HG03521 (cell line): ENCODE measurements around the gene LIMS2.

Source experiments
- ATAC-seq: cut with Tn5 transposase; IDR thresholded peaks from one replicate; pipeline ENCODE4 v1.9.1; 2021; ENCODE audit warnings: mild to moderate bottlenecking, moderate library complexity; ENCODE audit not compliant: unreplicated experiment

The LIMS2 gene

DNA sequence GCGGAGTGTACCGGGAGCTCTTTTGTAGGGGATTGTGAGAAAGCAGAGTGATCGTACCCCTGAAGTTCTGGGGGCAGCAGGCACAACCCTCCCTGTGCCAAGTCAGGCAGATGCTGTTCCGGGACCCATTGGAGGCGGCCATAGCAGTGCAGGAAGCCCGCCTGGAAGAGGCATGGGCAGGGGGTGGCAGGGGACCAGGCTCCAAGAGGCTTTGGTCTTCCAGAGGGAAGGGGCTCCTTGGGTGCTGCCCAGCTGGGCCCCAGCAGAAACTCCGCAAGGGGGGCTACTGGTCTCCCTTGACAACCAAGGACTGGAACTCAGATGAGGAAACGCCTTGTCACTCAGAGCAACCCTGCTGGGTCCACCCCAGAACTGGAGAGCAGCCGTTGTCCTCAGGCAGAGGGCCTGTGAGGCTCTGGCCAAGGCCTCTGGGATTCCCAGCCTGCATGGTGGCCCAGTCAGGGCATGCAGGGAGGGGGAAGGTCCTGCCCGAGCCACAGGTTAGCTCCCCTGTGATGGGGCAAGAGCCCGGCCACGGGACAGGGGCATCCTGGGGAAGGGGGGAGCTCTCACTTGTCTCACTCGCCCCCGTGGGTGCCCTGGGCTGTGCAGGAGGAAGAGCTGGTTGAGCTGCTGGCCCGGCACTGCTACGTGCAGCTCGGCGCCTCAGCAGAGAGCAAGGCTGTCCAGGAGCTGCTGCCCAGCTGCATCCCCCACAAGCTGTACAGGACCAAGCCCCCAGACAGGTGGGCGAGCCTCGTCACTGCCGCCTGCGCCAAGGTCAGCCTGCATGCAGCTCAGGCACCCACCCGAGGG lies 50.4 kb downstream of the LIMS2 start:
- ATAC-seq, result no peak

DNA sequence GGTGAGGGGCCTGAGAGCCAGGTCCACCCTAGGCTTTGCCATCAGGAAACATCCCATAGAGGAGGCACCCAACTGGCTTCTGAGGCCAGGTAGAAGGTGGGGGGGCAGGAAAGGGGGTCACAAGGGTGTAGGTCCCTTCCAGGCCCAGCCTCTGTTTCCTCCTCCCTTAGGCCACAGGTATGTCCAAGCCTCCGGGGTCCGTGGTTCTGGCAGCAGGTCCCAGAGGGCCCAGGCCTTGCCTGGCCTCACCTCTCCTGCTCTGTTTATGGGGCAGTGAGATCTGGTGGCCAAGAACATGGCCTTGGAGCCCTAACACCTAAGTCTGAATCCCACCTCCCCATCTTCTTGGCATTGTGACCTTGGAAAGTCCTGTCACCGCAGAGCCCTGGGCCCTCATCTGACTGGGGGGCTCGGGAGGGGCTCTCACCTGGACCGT lies 51.0 kb downstream of the LIMS2 start:
- no peak for ATAC-seq

DNA sequence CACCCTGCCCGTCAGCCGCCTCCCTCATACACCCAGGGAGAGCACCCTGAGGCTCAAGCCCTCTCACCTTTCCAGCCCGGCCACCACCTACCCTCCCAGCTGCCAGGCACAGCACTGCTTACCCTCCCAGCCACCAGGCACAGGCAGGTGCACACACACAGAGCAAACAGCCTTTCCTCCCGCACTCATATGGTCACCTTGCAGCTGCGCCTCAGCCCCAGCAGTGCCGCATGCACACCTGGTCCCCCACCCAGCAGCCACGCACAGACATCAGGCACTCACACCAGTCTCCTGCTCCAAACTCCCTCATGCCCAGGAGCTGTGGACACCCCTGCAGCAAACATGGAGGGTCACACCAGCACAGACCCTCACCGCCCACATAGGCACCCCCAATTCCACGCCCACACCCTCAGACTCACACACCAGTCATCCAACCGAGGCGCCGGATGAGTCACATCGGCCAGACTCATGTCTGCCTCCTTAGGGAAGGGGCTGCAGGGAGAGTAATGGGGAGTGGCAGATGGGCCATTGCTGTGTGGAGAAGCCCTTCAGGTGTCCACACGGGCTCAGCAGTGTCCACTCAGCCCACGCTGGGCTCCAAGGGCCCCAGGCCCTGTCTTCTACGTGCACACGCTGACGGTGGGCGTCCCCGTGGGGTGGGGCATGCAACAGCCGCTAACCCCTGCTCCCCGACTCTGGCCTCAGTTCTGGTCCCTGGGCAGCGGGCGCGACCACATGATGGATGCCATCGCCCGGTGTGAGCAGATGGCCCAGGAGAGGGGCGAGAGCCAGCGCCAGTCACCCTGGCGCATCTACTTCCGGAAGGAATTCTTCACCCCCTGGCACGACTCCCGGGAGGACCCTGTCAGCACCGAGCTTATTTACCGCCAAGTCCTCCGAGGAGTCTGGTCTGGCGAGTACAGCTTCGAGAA lies 51.7 kb downstream of the LIMS2 start:
- no peak for ATAC-seq

DNA sequence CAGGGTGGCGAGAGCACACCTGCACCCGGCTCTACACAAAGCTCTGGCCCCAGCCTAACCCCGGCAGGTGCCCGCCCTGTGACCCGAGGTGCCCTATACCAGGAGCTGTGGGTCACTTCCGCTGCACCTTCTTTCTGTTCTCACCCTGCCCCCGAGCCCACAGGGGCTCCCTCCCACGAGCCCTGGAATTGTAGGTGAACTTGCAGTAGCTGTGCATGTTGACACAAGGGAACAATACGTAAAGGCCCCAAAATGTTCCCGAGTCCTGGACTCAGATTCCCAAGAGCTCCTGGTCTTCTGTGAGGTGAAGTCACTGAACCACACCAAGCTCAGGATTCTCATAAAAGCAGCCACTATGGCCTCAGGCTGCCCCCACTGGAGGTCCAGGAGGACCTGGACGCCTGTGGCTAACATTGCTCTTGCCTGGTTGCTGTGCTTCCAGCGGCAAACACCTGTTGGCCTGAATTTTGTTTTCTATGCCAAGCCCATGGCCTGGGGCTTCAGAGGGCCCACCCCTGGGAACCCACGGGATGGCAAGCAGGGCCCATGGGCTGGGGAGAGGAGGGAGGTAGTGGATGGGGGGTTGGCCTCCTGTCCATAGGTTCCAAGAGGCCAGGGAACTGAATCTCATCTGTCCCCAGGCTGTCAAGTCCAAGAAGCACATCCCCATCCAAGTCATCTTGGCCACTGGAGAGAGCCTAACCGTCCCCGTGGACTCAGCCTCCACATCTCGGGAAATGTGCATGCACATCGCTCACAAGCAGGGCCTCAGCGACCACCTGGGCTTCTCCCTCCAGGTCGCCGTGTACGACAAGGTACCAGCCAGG lies 52.6 kb downstream of the LIMS2 start:
- ATAC-seq, result no peak

DNA sequence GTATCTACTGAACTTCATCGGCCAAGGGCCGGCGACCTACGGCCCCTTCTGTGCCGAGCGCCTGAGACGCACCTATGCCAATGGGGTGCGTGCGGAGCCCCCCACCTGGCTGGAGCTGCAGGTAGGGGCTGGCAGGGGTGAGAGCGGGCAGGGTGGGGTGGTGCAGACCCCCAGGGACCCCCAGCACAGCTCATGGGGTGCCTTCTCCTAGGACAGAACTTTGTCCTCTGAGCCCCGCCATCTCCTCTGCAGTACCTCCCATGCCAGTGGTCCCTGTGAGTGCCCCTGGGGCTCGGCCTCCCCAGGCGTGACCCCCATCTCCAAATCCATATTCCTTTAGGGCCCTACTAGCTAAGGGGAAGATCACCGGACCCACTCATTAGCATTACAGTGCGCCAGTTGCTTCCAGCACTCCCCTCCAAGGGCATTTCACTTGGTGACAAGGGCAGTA lies 53.3 kb downstream of the LIMS2 start:
- no peak for ATAC-seq

DNA sequence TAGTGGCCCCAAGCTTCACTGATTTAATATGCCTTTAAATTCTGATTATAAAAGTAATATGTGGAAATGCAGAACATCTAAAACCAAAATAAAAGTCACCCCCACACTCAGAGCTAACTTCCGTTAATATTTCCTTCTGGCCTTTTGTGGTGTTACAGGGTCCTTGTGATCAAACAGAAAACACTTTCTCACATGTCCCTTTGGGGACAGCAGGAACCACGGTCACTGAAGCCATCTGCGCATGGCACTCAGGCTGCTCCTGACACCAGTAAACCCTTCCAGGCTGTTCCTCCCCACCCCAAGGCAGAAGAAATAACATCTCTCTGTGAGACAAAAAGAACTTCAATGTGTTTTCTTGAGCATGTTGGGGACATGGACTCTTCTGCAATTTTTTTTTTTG lies 54.5 kb downstream of the LIMS2 start:
- ATAC-seq, result no peak

DNA sequence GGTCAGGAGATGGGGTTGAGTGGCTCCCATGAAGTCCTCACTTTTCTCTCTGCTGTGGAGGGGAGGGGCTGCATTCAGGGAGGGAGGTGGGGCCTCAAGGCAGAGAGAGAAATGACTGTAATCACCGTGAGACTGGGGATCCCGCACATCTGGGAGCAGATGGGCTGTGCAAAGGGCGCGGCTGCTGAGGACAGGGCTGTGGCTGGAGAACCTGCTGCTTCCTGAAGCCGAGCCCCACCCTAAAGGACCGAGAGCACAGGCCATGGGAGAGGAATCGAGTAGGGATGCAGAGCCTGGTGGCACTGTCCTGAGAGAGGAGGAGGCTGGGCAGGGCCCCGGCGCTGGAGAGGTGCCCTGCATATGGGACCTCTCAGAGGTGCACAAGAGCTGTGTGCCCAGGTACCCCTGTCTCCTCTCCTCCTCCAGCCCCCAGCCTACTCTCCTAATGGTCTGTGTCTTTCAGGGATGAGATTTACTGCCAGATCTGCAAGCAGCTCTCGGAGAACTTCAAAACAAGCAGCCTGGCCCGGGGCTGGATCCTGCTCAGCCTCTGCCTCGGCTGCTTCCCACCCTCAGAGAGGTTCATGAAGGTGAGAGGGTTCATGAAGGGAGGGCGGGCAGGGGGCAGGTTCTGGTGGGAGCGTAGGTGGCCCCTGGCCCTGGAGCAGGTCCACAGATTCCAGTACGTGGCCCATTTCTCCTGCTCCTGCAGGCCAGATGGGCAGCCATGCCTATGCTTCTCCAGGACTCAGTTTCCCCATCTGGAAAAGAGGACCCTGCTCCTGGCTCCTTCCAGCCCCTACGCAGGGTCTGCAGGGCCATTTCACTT lies 55.2 kb downstream of the LIMS2 start:
- ATAC-seq, result no peak

DNA sequence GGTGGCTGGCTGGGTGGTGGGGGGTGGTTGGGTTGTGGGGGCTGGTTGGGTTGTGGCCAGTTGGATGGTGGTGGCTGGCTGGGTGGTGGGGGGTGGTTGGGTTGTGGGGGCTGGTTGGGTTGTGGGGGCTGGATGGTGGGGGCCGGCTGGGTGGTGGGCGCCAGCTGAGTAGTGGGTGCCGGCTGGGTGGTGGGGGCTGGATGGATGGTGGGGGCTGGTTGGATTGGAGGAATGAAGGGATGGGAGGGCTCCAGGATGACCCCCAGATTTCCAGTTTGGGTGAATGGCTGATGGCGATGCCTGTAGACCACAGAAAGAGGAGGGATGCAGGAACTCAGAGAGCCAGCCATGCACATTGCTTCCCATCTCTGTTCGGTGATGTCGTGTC lies 56.1 kb downstream of the LIMS2 start:
- no peak for ATAC-seq

DNA sequence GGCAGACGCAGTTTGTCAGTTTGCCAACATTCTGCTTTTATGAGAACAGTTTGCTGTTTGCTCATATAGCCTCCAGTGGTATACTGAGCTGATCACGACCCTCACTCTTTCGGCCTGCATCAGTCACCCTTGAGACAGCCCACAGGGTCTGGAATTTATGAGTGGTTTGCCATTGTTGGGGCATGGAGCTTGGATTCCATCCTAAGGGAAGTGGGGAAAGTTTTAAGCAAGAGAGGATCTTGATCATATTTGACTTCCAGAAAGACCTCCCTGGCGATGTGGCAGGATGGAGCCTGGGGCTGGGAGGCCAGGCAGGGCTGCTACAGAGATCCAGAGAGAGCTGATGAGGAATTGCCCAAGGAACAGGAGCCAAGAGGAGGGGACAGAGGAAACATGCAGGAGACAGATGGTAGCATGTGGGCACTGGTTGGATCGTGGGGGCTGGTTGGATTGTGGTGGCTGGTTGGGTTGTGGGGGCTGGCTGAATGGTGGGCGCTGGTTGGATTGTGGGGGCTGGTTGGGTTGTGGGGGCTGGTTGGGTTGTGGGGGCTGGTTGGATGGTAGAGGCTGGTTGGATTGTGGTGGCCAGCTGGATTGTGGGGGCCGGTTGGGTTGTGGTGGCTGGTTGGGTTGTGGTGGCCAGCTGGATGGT lies 56.7 kb downstream of the LIMS2 start:
- no peak for ATAC-seq

DNA sequence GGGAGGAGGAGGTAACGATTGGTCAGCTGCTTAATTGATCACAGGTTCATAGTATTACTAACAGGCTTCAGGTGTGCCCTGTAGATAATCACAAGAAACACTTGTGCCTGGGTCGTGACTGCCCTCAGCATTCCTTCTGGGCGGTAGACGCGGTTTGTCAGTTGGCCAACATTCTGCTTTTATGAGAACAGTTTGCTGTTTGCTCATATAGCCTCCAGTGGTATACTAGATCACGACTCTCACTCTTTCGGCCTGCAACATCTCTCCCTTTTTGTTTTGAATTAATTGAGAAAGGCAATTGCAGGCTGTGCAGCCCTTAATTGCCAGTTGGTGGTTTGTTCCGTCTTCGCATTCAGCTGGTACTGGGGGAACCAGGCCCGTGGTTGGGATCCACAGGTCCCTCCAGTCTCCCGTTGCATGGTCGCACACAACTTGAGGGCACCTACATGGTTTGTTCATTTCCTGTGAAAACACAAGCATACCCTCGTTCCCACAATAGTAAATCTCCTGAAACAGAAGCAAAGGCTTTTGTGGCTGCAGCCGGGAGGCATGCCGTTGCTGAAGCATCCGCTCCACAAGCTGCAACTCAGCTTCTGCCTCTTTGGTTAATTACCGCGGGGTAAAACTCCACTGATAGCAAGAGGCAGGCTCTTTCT lies 59.7 kb downstream of the LIMS2 start:
- ATAC-seq, result no peak

DNA sequence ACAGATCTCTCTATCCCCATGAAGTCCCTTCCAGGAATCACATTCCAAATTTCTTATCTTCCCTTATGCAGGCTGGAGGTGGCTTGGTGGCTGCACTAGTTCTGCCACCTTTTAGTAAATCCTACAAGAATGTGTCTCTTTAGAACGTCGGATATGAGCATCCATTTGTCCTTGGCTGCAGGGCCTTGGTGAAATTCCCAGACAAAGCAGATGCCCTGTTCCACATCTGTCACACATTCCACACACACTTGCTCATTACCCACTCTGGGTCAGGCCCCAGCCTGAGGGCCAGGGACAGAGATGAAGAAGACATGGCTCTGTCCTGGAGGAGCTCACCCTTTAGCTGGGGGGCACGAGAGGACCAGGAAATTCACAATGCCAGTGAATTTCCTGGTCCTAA lies 60.6 kb downstream of the LIMS2 start:
- no peak for ATAC-seq

DNA sequence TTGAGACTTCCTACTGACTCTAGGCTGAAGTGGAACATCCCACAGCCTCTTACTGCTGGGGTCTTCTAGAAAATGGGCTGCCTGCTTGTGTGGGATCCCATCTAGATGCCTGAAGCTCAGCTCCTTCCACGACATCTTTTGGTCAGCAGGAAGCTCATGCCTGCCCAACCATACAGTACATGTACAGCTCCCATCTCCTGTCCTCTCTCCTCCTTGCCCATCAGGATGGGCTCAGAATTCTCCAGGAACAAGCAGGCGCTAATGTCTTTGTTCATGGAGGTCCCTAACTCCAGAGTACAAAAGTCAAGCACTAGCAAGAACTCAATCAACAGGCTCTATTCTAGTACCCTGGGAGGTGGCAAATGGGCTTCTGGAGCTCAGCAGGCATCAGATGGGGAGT lies 61.1 kb downstream of the LIMS2 start:
- no peak for ATAC-seq

DNA sequence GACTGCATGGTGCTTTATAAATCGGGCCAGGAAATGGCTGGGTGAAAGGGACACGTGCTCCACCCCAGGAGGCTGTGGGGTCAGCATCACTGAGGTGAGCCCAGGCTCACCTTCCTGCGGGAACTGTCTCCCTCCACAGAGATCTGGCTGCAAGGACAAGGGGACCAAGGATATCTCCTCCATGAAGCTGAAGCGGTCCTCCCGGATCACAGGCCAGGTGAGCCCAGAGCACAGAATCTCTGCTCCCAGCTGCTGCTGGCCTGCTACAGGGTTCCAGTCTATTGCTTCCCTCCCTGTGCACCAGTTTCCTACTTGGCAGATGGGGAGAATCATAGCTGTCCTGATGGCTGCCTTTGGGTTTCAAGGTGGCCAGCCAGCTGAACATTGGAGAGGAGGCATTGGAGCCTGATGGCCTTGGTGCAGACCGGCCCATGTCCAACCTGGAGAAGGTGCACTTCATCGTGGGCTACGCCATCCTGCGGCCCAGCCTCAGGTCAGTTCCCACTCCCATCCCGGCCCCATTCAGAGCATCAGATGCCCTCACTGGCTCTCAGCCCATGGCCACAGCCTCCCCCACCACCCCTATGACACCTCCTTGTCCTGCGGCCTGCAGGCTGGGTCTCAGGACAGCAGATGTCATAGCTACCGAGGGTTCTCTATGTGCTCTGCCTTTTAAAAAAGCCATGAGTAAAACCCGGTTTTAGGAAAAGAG lies 63.1 kb downstream of the LIMS2 start:
- no peak for ATAC-seq

DNA sequence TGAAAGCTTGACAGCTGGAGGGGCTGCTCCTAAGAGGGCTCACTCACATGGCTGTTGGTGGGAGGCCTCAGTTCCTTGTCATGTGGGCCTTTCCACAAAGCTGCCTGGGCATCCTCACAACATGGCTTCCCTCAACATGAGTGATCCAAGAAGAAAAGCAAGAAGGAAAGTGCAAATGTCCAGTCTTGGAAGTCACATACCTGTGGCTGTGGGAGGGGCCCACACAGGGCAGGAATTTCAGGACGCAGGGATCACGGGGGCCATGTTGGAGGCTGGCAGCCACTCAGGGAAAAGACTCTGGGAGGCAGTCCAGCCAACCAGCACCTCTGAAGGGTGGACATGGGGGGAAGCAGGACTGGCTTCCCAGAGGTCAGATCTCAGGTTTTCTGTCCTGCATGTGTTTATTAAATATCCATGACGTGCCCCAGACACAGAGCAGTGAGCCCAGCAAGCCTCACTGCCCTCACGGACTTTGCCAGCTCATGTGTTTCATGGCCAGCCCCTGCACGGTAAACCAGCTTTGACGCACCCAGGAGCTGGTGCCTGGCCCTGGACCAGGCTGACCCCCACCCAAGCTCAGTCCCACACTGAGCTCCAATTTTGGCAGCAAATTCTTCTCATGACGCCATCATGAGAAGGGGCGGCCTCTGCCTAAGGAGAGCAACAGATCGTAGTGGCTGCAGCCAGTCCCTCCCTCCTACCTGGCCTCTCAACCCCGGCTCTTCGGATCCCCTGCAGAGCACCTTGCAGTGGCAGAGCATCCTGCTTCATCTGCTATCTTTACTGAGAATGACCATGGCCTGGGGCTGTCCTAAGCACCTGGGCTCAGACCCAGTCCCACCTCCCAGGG lies 64.0 kb downstream of the LIMS2 start:
- ATAC-seq, result no peak

DNA sequence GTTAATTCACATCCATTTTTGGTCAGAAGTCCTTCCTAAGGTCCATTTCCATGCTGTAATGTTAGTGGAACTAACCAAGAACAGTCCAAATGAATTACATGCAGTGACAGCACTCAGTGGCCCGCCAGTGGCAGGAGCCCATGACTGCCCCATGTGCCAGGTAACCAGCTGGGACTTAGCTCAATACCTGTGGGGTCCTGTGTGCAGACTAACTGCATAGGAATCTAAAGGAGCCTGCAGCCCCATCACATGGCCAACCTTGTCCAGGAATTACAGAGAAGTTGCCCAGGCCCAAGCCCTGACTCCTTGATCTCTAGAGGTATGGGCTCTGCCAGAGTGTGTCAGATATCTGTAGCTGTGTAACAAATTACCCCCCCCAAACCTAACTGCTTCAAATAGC lies 64.8 kb downstream of the LIMS2 start:
- ATAC-seq, result no peak

DNA sequence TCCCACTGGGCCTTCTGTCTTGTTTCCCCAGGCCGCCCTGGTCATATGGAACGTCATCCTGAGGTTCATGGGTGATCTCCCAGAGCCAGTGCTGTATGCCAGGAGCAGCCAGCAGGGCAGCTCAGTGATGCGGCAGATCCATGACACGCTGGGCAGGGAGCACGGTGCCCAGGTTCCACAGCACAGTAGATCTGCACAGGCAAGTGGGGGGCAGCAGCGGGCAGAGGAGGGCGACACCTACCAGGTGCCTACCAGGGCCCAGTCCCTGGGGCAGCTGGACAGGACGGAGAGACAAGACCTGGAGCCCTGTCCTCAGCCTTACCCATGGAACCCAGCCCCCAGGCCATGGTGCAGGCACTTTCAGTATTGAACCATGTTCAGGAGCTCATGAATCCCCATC lies 65.5 kb downstream of the LIMS2 start:
- ATAC-seq, result no peak

DNA sequence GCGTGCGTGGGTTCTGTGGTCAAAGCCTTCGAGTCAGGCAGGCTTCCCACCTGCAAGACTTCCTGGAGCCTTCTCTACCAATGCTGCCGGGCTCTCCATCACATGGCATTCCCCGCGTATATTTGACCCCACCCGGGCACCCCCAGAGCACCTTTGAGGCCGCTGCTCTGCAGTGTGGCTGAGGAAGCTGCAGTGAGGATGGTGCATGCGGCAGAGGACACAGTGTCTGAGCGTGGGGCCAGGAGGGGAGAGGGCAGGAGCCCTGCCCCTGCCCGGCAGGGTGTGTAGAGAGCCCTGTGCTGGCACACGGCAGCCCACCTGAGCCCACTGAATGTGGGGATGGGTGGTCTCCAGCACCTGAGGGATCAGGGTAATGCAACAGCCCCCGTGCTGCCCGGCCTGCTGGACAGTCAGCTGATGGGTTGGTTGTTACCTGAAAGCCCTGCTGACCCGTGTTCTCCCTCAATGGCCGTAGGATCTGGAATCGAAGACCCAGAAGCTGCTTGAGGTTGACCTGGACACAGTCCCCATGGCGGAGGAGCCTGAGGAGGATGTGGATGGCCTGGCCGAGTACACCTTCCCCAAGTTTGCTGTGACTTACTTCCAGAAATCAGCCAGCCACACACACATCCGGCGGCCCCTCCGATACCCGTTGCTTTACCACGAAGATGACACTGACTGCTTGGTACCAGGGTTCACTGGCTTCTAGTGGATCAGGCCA lies 66.1 kb downstream of the LIMS2 start:
- ATAC-seq, result no peak
